ENCODE measurements around the gene PTPRK.

Gene PTPRK

GRCh38 chr6:128121190-128121589 is 399.2 kb downstream of the PTPRK start:
- DNase-seq = no peak

- DNase-seq = no peak
These were observed 402.0 kb downstream of the PTPRK start for GRCh38 chr6:128118401-128118800.

GRCh38 chr6:128117916-128118315 is 402.5 kb downstream of the PTPRK start:
- no peak for DNase-seq

- DNase-seq = no peak
These were observed 406.2 kb downstream of the PTPRK start for GRCh38 chr6:128114164-128114563.

- peak; percentile 38 for DNase-seq
These were observed 407.9 kb downstream of the PTPRK start for GRCh38 chr6:128112494-128112893.

- no peak for DNase-seq
These were observed 409.3 kb downstream of the PTPRK start for GRCh38 chr6:128111096-128111495.

- no peak for DNase-seq
These were observed 412.7 kb downstream of the PTPRK start for GRCh38 chr6:128107682-128108081.

- no peak for DNase-seq
These were observed 420.7 kb downstream of the PTPRK start for GRCh38 chr6:128099571-128100197.

- DNase-seq = no peak
These were observed 422.3 kb downstream of the PTPRK start for GRCh38 chr6:128098000-128098581.

GRCh38 chr6:128097009-128097408 is 423.4 kb downstream of the PTPRK start:
- DNase-seq = peak; percentile 36

GRCh38 chr6:128095362-128095761 is 425.0 kb downstream of the PTPRK start:
- DNase-seq = no peak

GRCh38 chr6:128079021-128079420 is 441.4 kb downstream of the PTPRK start:
- DNase-seq = no peak

GRCh38 chr6:128078276-128078675 is 442.1 kb downstream of the PTPRK start:
- no peak for DNase-seq

GRCh38 chr6:128076843-128077242 is 443.6 kb downstream of the PTPRK start:
- DNase-seq = no peak

GRCh38 chr6:128074567-128074966 is 445.8 kb downstream of the PTPRK start:
- no peak for DNase-seq

- no peak for DNase-seq
These were observed 447.0 kb downstream of the PTPRK start for GRCh38 chr6:128073389-128073788.

- DNase-seq = no peak
These were observed 449.2 kb downstream of the PTPRK start for GRCh38 chr6:128071212-128071611.

GRCh38 chr6:128070406-128070805 is 450.0 kb downstream of the PTPRK start:
- DNase-seq = no peak

GRCh38 chr6:128069188-128069587 is 451.2 kb downstream of the PTPRK start:
- no peak for DNase-seq

- DNase-seq = no peak
These were observed 452.3 kb downstream of the PTPRK start for GRCh38 chr6:128068119-128068479.

- no peak for DNase-seq
These were observed 452.8 kb downstream of the PTPRK start for GRCh38 chr6:128067446-128068118.

GRCh38 chr6:128065072-128065471 is 455.3 kb downstream of the PTPRK start:
- no peak for DNase-seq

- DNase-seq = no peak
These were observed 455.9 kb downstream of the PTPRK start for GRCh38 chr6:128064540-128064895.

- no peak for DNase-seq
These were observed 456.4 kb downstream of the PTPRK start for GRCh38 chr6:128063850-128064539.

All from NCI-H1105 (cell line).